OCI-LY3 (cell line): ENCODE measurements around the gene KCNK13.
"Not testable (repeated sequence)": the region's sequence is repeated elsewhere in the genome, so short reads cannot be mapped to it uniquely, and the experiment has no call there.

Source experiments
- H2AFZ ChIP-seq: fragments of 200-600, 300-600 bp; shearing (Covaris generic); 2 replicates; pipeline ENCODE4 v1.6.0; 2014; ENCODE audit warnings: antibody characterized with exemption, low read depth, low read length
- H3K27ac ChIP-seq: fragments of 200-600, 300-600 bp; sonication (generic); 2 replicates; pipeline ENCODE4 v1.5.1; 2014; ENCODE audit warnings: mild to moderate bottlenecking, low read length, moderate library complexity, mixed read lengths
- H3K27me3 ChIP-seq: fragments of 200-600, 300-600 bp; sonication (generic); 2 replicates; pipeline ENCODE4 v1.6.1; 2014; ENCODE audit warnings: low read depth, low read length, mixed read lengths
- H3K36me3 ChIP-seq: fragments of 200-600, 300-600 bp; sonication (generic); replicated peaks from 2 replicates; pipeline ENCODE3; 2014; ENCODE audit warnings: low read depth, low read length, mixed read lengths
- H3K4me1 ChIP-seq: fragments of 300-600, 200-600 bp; sonication (generic); 2 replicates; pipeline ENCODE4 v1.6.1; 2014; ENCODE audit warnings: low read length, mixed read lengths
- H3K4me2 ChIP-seq: fragments of 200-600, 300-600 bp; sonication (generic); 2 replicates; pipeline ENCODE4 v1.6.1; 2014; ENCODE audit warnings: low read length, mixed read lengths
- H3K4me3 ChIP-seq: fragments of 300-600, 200-600 bp; sonication (generic); 2 replicates; pipeline ENCODE4 v1.5.1; 2014; ENCODE audit warnings: antibody characterized with exemption, mild to moderate bottlenecking, low read length, moderate library complexity
- H3K79me2 ChIP-seq: fragments of 300-600, 200-600 bp; shearing (Covaris generic); 2 replicates; pipeline ENCODE4 v1.6.1; 2014; ENCODE audit warnings: mild to moderate bottlenecking, low read length, mixed read lengths
- H3K9ac ChIP-seq: fragments of 300-600, 200-600 bp; shearing (Covaris generic); 2 replicates; pipeline ENCODE4 v1.6.0; 2014; ENCODE audit warnings: mild to moderate bottlenecking, low read length, moderate library complexity
- H3K9me3 ChIP-seq: fragments of 200-600, 300-600 bp; shearing (Covaris generic); 2 replicates; pipeline ENCODE4 v1.6.1; 2014; ENCODE audit warnings: low read length, mixed read lengths; ENCODE audit not compliant: insufficient read depth
- H4K20me1 ChIP-seq: fragments of 200-600, 300-600 bp; sonication (generic); 2 replicates; pipeline ENCODE4 v1.6.1; 2016; ENCODE audit warnings: low read length, mixed read lengths; ENCODE audit not compliant: insufficient read depth
- CTCF ChIP-seq: fragments of 200-600, 300-600 bp; sonication (generic); IDR thresholded peaks from 2 replicates; pipeline ENCODE4 v1.5.1; 2014; ENCODE audit warnings: antibody characterized with exemption, low read length, low read depth
- EZH2phosphoT487 ChIP-seq: fragments of 200-600 bp; shearing (Covaris generic); IDR thresholded peaks from 2 replicates; pipeline ENCODE4 v1.6.1; 2018; ENCODE audit warnings: antibody characterized with exemption, mixed run types, low read depth

KCNK13 gene

GRCh38 chr14:90079576-90079975, 17.8 kb downstream of the KCNK13 start:
- H3K79me2 ChIP-seq = no peaks in the 10 kb centered on the region
- H3K4me1 ChIP-seq = no peaks in the 10 kb centered on the region
- H3K9me3 ChIP-seq = no peaks in the 10 kb centered on the region
- H3K27ac ChIP-seq = no peak overlapping the region
- no peak overlapping the region for H2AFZ ChIP-seq
- H3K9ac ChIP-seq = no peak overlapping the region
- peaks cover 17% of the 10 kb centered on the region; the same call in 1 of the 2 replicates for H3K27me3 ChIP-seq
- H3K4me3 ChIP-seq = no peak overlapping the region
- H4K20me1 ChIP-seq = no peaks in the 10 kb centered on the region
- TF ChIP-seq EZH2phosphoT487 (no peak), CTCF (no peak)
- H3K4me2 ChIP-seq = no peak overlapping the region
- H3K36me3 ChIP-seq = no peaks in the 10 kb centered on the region

GRCh38 chr14:90087433-90087832, 25.6 kb downstream of the KCNK13 start:
- Histone ChIP-seq H3K36me3 (no peaks in the 10 kb centered on the region), H3K79me2 (no peaks in the 10 kb centered on the region), H3K27ac (no peak overlapping the region), H3K4me1 (peaks cover 4% of the 10 kb centered on the region), H3K27me3 (peaks cover 11% of the 10 kb centered on the region; the same call in 1 of the 2 replicates), H4K20me1 (no peaks in the 10 kb centered on the region), H3K4me3 (peak overlapping the region; percentile 8; the same call in 1 of the 2 replicates), H3K9me3 (no peaks in the 10 kb centered on the region), H3K9ac (no peak overlapping the region), H3K4me2 (peak overlapping the region; percentile 50), H2AFZ (no peak overlapping the region)
- no peak for TF ChIP-seq EZH2phosphoT487
- TF ChIP-seq CTCF = no peak

GRCh38 chr14:90088176-90088575, 26.4 kb downstream of the KCNK13 start:
- TF ChIP-seq CTCF (no peak), EZH2phosphoT487 (no peak)
- H3K4me3 ChIP-seq = no peak overlapping the region
- no peak overlapping the region for H3K27ac ChIP-seq
- H3K36me3 ChIP-seq = no peaks in the 10 kb centered on the region
- no peaks in the 10 kb centered on the region for H4K20me1 ChIP-seq
- peaks cover 9% of the 10 kb centered on the region; the same call in 1 of the 2 replicates for H3K27me3 ChIP-seq
- H3K9ac ChIP-seq = no peak overlapping the region
- no peak overlapping the region for H2AFZ ChIP-seq
- H3K4me1 ChIP-seq = peaks cover 4% of the 10 kb centered on the region
- H3K4me2 ChIP-seq = no peak overlapping the region
- no peaks in the 10 kb centered on the region for H3K79me2 ChIP-seq
- no peaks in the 10 kb centered on the region for H3K9me3 ChIP-seq

GRCh38 chr14:90089486-90089885, 27.7 kb downstream of the KCNK13 start:
- H2AFZ ChIP-seq, H3K79me2 ChIP-seq, H3K27ac ChIP-seq, H3K4me1 ChIP-seq, H4K20me1 ChIP-seq, H3K36me3 ChIP-seq, H3K4me3 ChIP-seq, H3K9me3 ChIP-seq, H3K9ac ChIP-seq, H3K4me2 ChIP-seq, H3K27me3 ChIP-seq: not testable (repeated sequence)

- peaks cover 9% of the 10 kb centered on the region for H3K4me1 ChIP-seq
- no peak overlapping the region for H3K27ac ChIP-seq
- no peaks in the 10 kb centered on the region for H3K9me3 ChIP-seq
- no peak overlapping the region for H3K9ac ChIP-seq
- H3K79me2 ChIP-seq = no peaks in the 10 kb centered on the region
- no peak overlapping the region for H2AFZ ChIP-seq
- H3K4me3 ChIP-seq = no peak overlapping the region
- no peak overlapping the region for H3K4me2 ChIP-seq
- no peak for TF ChIP-seq EZH2phosphoT487
- TF ChIP-seq CTCF = no peak
- H3K36me3 ChIP-seq = no peaks in the 10 kb centered on the region
- peaks cover 4% of the 10 kb centered on the region; the same call in 1 of the 2 replicates for H3K27me3 ChIP-seq
- H4K20me1 ChIP-seq = no peaks in the 10 kb centered on the region
Measured at GRCh38 chr14:90091393-90091792, 29.6 kb downstream of the KCNK13 start.
